ENCODE measurements around the gene CAPRIN1. TPM values are rescaled to one million over a fixed set of nuclear protein-coding genes. Genes with fewer than 3 reads are reported as not detected.

The CAPRIN1 gene
- total RNA-seq, 4 donors from 2014 or later = 94.5 to 132 (median 115) TPM

DNA sequence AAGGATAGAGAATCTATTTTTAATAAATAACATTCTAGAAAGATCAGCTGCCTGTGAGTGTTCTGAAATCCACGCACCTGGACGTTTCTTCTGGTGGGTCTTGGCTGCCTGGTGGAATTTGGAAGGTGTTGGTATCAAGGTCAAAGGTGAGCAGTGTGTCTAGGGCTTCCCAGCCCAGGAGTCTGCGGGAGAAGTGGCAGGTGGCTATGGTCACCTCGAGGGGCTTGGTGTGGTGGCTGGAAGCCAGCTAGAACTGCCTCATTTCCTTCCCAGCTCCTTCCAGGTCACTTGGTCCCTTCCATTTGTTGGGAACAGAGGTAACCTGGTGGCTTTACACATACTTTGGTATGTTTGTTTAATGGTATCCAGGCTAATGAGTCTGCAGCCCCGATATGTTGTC, 95.3 kb downstream of the CAPRIN1 start:
- H3K27ac ChIP-seq = no peak overlapping the region
- H3K4me3 ChIP-seq = no peak overlapping the region
- no peak for TF ChIP-seq POLR2AphosphoS5 (IDR thresholded peaks at IDR 0.05)
- TF ChIP-seq EP300 (IDR thresholded peaks at IDR 0.05) = no peak
- TF ChIP-seq, protein P1, sequence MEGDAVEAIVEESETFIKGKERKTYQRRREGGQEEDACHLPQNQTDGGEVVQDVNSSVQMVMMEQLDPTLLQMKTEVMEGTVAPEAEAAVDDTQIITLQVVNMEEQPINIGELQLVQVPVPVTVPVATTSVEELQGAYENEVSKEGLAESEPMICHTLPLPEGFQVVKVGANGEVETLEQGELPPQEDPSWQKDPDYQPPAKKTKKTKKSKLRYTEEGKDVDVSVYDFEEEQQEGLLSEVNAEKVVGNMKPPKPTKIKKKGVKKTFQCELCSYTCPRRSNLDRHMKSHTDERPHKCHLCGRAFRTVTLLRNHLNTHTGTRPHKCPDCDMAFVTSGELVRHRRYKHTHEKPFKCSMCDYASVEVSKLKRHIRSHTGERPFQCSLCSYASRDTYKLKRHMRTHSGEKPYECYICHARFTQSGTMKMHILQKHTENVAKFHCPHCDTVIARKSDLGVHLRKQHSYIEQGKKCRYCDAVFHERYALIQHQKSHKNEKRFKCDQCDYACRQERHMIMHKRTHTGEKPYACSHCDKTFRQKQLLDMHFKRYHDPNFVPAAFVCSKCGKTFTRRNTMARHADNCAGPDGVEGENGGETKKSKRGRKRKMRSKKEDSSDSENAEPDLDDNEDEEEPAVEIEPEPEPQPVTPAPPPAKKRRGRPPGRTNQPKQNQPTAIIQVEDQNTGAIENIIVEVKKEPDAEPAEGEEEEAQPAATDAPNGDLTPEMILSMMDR (IDR thresholded peaks at IDR 0.05) = no peak
- no peak for TF ChIP-seq POLR2A (IDR thresholded peaks at IDR 0.05)
- no peak for ATAC-seq
- H3K4me1 ChIP-seq = no peaks in the 10 kb centered on the region
- WGBS, 2 donors (ENCODE audit: low coverage in 1 of 2) = 83% methylated on average over 3 of the region's 5 CpGs
- H3K27me3 ChIP-seq = no peaks in the 10 kb centered on the region
- no peaks in the 10 kb centered on the region for H3K9me3 ChIP-seq
- peaks cover 0 to 100% of the 10 kb centered on the region in 2 donors for H3K36me3 ChIP-seq

DNA sequence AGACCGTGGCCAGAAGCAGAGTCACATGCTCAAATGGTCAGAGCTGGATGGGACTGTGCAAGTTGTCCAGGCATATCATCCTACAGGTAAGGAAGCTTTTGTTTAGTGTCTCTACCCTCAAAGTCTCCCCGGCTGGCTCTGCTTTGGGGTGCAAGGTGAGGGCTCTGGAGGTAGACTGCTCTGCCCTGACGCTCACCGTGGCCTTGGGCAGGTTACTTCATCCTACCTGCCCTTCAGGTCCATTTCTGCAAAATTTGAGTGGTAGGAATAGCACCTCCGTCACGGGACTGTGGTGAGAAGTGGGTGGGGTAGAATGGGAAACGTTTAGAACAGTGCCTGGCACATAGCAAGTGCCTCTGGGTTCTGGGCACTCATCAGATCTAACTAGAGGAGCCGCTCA, 96.0 kb downstream of the CAPRIN1 start:
- Histone ChIP-seq H3K9me3 (no peaks in the 10 kb centered on the region), H3K36me3 (peaks cover 0 to 100% of the 10 kb centered on the region in 2 donors), H3K4me1 (no peaks in the 10 kb centered on the region), H3K27me3 (no peaks in the 10 kb centered on the region), H3K27ac (no peak overlapping the region), H3K4me3 (no peak overlapping the region)
- no peak for ATAC-seq
- TF ChIP-seq POLR2A (IDR thresholded peaks at IDR 0.05) = no peak
- no peak for TF ChIP-seq EP300 (IDR thresholded peaks at IDR 0.05)
- TF ChIP-seq POLR2AphosphoS5 (IDR thresholded peaks at IDR 0.05) = no peak
- TF ChIP-seq, protein P1 (IDR thresholded peaks at IDR 0.05) = no peak
- WGBS, 2 donors (ENCODE audit: low coverage in 1 of 2) = 95 to 100% methylated on average over 1 to 2 of the region's 8 CpGs

DNA sequence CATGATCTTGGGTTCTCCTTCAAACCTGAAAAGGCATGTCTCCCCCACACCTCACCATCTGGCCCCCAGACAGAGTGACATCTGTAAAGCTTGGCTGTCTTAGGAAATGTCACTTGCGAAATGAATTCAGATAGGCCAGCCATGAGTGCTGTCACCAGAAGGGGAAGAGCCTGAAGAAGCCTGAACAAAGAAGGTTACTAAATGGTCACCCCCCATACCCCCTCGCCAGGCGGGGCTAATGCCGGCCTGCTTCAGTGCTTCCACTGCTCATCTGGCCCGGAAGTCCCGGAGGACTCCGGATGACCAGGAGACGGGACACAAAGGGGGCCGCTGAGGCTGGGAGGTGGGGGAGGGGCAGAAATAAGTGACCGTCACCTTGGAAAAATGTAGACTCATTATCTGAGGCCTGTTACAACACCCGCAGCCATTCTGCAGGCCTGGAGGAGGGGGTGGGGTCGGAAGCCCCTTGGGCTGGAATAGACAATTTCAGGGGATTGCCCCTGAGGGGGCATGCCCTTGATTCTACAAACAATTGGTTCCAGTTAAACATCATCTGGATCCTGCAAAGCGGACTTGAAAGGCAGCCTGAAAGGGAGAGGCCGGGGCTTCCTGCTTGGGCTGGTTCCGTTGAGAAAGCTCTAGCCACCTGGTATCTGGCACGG, 97.1 kb downstream of the CAPRIN1 start:
- WGBS, 2 donors (ENCODE audit: low coverage in 1 of 2) = 70% methylated on average over 2 of the region's 16 CpGs; no CpG with 5 or more reads in 1 of the 2 donors
- TF ChIP-seq, protein P1 (IDR thresholded peaks at IDR 0.05) = no peak
- no peak for TF ChIP-seq POLR2A (IDR thresholded peaks at IDR 0.05)
- no peak for TF ChIP-seq POLR2AphosphoS5 (IDR thresholded peaks at IDR 0.05)
- TF ChIP-seq EP300 (IDR thresholded peaks at IDR 0.05) = no peak
- Histone ChIP-seq H3K9me3 (no peaks in the 10 kb centered on the region), H3K4me1 (no peaks in the 10 kb centered on the region), H3K27ac (no peak overlapping the region), H3K36me3 (peaks cover 0 to 97% of the 10 kb centered on the region in 2 donors), H3K4me3 (no peak overlapping the region), H3K27me3 (no peaks in the 10 kb centered on the region)
- ATAC-seq = no peak

DNA sequence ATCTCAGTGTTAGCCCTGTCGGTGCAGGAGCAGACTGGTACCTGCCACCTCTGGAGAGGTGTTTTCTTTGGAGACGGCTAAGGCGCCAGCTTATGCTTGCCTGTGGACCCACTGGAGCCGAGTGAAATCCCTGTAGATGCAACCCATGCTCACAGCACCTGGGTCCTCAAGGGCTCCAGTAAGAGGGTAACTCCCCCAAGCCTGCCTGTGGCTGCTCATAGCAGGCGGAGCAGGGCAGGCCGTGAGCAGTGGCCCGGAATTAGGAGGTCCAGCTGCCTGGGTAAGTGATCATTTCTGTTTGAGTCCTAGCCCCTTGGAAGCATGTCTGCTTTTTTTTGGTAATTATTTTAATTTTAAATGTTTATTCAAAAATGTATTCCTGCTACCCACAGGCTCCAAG, 97.7 kb downstream of the CAPRIN1 start:
- H3K27ac ChIP-seq = no peak overlapping the region
- peaks cover 0 to 97% of the 10 kb centered on the region in 2 donors for H3K36me3 ChIP-seq
- no peak for ATAC-seq
- H3K4me3 ChIP-seq = no peak overlapping the region
- H3K4me1 ChIP-seq = peaks cover 0 to 5% (median under 1%) of the 10 kb centered on the region in 3 donors
- H3K9me3 ChIP-seq = no peaks in the 10 kb centered on the region
- no peaks in the 10 kb centered on the region for H3K27me3 ChIP-seq
- TF ChIP-seq POLR2AphosphoS5 (IDR thresholded peaks at IDR 0.05) (no peak), EP300 (IDR thresholded peaks at IDR 0.05) (no peak), POLR2A (IDR thresholded peaks at IDR 0.05) (no peak)
- TF ChIP-seq, protein P1 (IDR thresholded peaks at IDR 0.05) = no peak
- 83% methylated on average over 2 of the region's 7 CpGs; no CpG with 5 or more reads in 1 of the 2 donors for WGBS, 2 donors (ENCODE audit: low coverage in 1 of 2)

DNA sequence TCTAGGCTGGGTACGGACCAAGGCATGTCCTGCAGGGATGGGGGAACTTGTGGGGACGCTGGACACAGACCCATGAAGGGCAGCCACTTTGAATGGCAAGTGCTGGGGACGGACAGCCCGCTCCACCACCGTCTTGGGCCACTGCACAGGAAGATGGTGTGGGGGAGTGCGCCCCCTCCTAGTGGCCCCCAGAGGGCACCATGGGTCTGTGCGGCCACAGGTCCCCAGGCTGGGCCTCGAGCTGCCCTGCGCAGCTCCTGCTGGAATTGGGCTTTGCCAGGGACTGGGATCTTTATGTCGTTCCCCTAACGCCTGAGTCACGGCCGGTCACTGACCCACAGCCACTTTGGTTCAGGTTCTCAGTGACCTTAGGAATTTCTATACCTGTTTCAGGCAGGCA, 98.3 kb downstream of the CAPRIN1 start:
- ATAC-seq = no peak
- no peak for TF ChIP-seq EP300 (IDR thresholded peaks at IDR 0.05)
- no peak for TF ChIP-seq POLR2A (IDR thresholded peaks at IDR 0.05)
- TF ChIP-seq, protein P1 (IDR thresholded peaks at IDR 0.05) = peak in 1 of 4 experiments; percentile 43
- no peak for TF ChIP-seq POLR2AphosphoS5 (IDR thresholded peaks at IDR 0.05)
- H3K4me3 ChIP-seq = no peak overlapping the region
- no peak overlapping the region for H3K27ac ChIP-seq
- H3K9me3 ChIP-seq = no peaks in the 10 kb centered on the region
- no peaks in the 10 kb centered on the region for H3K27me3 ChIP-seq
- peaks cover 0 to 94% of the 10 kb centered on the region in 2 donors for H3K36me3 ChIP-seq
- 100% methylated on average over 1 of the region's 13 CpGs; no CpG with 5 or more reads in 1 of the 2 donors for WGBS, 2 donors (ENCODE audit: low coverage in 1 of 2)
- peaks cover 0 to 10% (median 4%) of the 10 kb centered on the region in 3 donors for H3K4me1 ChIP-seq

Data from gastroesophageal sphincter (tissue), 4 donors.